BJ (cell line): ENCODE measurements around the gene CCSAP. TPM values are rescaled to one million over a fixed set of nuclear protein-coding genes. Genes with fewer than 3 reads are reported as not detected.

Experiments
- CTCF ChIA-PET: fragments of 350-600 bp; formaldehyde crosslinking; extraction: SDS; loops from one replicate; lab custom pipeline; 2021; ENCODE audit warnings: antibody characterized with exemption, inconsistent platforms; lab: Yijun Ruan, JAX
- POLR2A ChIA-PET: fragments of 300-600 bp; sonication (Branson Sonifier 250); formaldehyde crosslinking; extraction: SDS; loops from one replicate; lab custom pipeline; 2021; ENCODE audit warnings: antibody characterized with exemption; lab: Charles Lee
- DNase-seq: peaks from one replicate; pipeline ENCODE4 v3.0.0-alpha.2; 2011; ENCODE audit warnings: low read depth
- H3K27me3 ChIP-seq: 2 replicates; pipeline ENCODE4 v1.6.0; 2011; ENCODE audit warnings: low read length; ENCODE audit not compliant: control insufficient read depth, insufficient read depth
- H3K36me3 ChIP-seq: 2 replicates; pipeline ENCODE4 v1.5.1; 2011; ENCODE audit warnings: low read length; ENCODE audit not compliant: control insufficient read depth, insufficient read depth
- H3K4me3 ChIP-seq: 2 replicates; pipeline ENCODE4 v1.5.1; 2011; ENCODE audit warnings: low read depth, mild to moderate bottlenecking, control low read depth, low read length
- polyA plus RNA-seq: library from polyadenylated mRNA; depleted of rRNA; stranded (reverse); fragments of >200 nt; gene quantifications from 2 replicates; pipeline ENCODE4 v1.2.3, GENCODE V29; 2011
- TF ChIP-seq, protein P1 (sequence below): IDR thresholded peaks from 2 replicates; pipeline ENCODE4 v1.5.1; 2011; ENCODE audit warnings: low read depth, mild to moderate bottlenecking, control low read depth, inconsistent platforms, low read length, moderate library complexity; ENCODE audit not compliant: insufficient read depth

Gene CCSAP
- polyA plus RNA-seq, 1 experiment: 1.4 TPM

DNA sequence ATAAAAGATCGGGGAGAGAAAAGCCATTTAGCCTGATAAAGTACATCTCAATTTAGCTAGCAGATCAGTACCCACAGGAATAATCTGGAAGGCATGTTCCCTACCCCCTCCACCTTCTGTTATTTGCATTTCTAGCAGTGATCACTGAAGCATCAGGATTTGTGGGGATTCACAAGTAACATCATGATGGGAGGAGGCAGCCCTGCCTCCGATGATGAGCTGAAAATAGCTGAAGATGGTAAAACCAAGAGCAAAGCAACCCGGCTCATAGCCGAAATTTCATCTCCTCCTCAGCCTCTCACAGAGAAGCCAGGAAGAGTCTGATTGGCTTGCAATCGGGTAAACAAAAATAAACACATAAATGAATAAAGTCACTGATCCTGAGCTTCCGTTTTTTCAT, 2.4 kb downstream of the CCSAP start:
- Histone ChIP-seq H3K36me3 (no peaks in the 10 kb centered on the region), H3K4me3 (no peak overlapping the region), H3K27me3 (no peaks in the 10 kb centered on the region)
- no peak for DNase-seq
- POLR2A ChIA-PET: no interaction called here
- TF ChIP-seq, protein P1, sequence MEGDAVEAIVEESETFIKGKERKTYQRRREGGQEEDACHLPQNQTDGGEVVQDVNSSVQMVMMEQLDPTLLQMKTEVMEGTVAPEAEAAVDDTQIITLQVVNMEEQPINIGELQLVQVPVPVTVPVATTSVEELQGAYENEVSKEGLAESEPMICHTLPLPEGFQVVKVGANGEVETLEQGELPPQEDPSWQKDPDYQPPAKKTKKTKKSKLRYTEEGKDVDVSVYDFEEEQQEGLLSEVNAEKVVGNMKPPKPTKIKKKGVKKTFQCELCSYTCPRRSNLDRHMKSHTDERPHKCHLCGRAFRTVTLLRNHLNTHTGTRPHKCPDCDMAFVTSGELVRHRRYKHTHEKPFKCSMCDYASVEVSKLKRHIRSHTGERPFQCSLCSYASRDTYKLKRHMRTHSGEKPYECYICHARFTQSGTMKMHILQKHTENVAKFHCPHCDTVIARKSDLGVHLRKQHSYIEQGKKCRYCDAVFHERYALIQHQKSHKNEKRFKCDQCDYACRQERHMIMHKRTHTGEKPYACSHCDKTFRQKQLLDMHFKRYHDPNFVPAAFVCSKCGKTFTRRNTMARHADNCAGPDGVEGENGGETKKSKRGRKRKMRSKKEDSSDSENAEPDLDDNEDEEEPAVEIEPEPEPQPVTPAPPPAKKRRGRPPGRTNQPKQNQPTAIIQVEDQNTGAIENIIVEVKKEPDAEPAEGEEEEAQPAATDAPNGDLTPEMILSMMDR: no peak
- CTCF ChIA-PET: no interaction called here

DNA sequence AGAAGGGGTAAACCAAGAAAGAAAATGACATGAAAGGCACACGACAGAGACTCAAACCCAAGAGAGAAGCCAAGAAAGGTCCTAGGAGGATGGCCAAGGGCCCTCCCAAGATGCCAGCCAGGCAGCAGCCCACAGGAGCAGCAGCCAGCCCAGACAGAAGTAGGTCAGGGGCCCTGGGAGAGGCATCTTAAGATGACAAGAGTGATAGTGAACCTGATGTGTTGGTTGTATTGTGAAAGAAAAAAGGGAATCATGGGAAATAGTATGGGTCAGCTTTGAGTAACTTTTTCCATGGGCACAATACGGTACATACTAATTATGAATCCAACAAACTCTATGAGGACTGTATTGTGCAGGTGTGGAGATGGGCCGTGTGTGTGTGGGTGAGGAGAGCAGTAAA, 3.3 kb downstream of the CCSAP start:
- ChIA-PET POLR2A (no interaction called here), CTCF (interaction anchor here (0.9 kb wide), 1 partner anchor 34 kb away, joined by 3 read pairs; no protein-coding TSS in a partner anchor)
- DNase-seq: no peak
- TF ChIP-seq, protein P1: no peak
- H3K27me3 ChIP-seq: no peaks in the 10 kb centered on the region
- no peaks in the 10 kb centered on the region for H3K36me3 ChIP-seq
- H3K4me3 ChIP-seq: no peak overlapping the region

DNA sequence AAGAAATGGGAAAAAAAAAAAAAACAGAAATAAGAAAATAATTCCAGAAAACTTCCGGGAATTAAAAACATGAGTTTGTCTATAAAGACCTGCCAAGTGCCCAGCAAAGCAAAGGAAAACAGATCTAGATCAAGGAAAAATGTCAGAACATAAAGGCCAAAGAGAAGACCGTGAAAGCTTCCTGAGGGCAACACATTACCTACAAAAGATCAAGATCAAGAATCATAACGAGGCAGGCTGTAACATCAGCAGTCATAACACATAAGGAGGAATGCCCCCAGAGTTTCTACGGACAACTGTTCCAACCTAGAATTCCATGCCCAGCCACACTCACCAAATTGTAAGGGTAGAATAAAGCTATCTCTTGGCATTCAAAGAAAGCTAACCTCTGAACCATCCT, 3.8 kb downstream of the CCSAP start:
- CTCF ChIA-PET: interaction anchor here (0.9 kb wide), 1 partner anchor 34 kb away, joined by 3 read pairs; no protein-coding TSS in a partner anchor
- no peaks in the 10 kb centered on the region for H3K36me3 ChIP-seq
- no peaks in the 10 kb centered on the region for H3K27me3 ChIP-seq
- TF ChIP-seq, protein P1: no peak
- H3K4me3 ChIP-seq: no peak overlapping the region
- POLR2A ChIA-PET: no interaction called here
- no peak for DNase-seq

DNA sequence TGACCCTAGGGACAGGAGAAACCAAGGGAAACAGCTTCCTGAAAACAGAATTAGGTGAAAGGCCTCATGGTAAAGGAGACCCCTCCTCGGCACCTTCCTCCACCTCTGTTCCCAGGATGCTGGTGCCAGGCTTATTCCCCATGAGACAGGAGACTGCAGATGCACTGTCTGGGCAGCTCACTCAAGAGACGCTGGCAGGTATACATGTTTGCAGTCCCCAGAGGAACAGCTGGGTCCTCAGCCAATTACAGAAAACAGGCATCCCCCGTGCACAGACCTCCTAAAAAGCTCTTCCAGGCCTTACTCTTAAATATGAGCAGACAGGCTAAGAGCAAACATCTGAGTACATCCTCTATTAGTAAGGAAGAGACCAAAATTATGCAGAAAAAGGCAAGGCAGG, 6.5 kb downstream of the CCSAP start:
- no peaks in the 10 kb centered on the region for H3K27me3 ChIP-seq
- ChIA-PET POLR2A (no interaction called here), CTCF (interaction anchor here (0.6 kb wide), 1 partner anchor 1169 kb away, joined by 3 read pairs; no protein-coding TSS in a partner anchor)
- TF ChIP-seq, protein P1: no peak
- H3K36me3 ChIP-seq: no peaks in the 10 kb centered on the region
- no peak for DNase-seq
- H3K4me3 ChIP-seq: no peak overlapping the region

DNA sequence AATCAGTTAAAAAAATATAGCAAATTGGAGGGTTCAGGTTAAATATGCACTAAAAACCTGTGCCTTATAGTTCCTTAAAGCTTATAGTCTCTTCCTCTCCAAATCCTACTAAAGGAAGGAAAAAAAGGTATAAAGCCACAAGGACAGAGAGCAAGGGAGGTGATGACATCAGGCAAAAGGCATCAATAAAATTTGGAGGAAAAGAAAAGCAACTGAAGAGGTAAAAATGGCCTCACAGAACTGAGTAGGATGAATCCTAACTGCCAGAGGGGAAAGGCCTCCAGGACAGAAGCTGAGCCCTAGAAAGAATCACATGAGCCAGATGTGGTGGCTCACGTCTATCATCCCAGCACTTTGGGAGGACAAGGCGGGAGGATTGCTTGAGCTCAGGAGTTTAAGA, 8.1 kb downstream of the CCSAP start:
- Histone ChIP-seq H3K4me3 (no peak overlapping the region), H3K27me3 (no peaks in the 10 kb centered on the region), H3K36me3 (no peaks in the 10 kb centered on the region)
- DNase-seq: no peak
- CTCF ChIA-PET: interaction anchor here (1.1 kb wide), 1 partner anchor 76 kb away, joined by 3 read pairs; no protein-coding TSS in a partner anchor
- POLR2A ChIA-PET: no interaction called here
- TF ChIP-seq, protein P1: no peak
